HL-60/S4 treated with retinoic acid at 250 ng/mL for 4 days and 3 days (cell line): ENCODE results near the gene ZNF578.
"Not testable (repeated sequence)": the region's sequence is repeated elsewhere in the genome, so short reads cannot be mapped to it uniquely, and the experiment has no call there.

Experiments
- in situ Hi-C: fragments of 300-500 bp; cut with MboI; formaldehyde crosslinking; loops from 2 replicates; pipeline ENCODE4 v1.7.0; 2022; ENCODE audit warnings: low sequenced_read_pairs

ZNF578 gene

DNA sequence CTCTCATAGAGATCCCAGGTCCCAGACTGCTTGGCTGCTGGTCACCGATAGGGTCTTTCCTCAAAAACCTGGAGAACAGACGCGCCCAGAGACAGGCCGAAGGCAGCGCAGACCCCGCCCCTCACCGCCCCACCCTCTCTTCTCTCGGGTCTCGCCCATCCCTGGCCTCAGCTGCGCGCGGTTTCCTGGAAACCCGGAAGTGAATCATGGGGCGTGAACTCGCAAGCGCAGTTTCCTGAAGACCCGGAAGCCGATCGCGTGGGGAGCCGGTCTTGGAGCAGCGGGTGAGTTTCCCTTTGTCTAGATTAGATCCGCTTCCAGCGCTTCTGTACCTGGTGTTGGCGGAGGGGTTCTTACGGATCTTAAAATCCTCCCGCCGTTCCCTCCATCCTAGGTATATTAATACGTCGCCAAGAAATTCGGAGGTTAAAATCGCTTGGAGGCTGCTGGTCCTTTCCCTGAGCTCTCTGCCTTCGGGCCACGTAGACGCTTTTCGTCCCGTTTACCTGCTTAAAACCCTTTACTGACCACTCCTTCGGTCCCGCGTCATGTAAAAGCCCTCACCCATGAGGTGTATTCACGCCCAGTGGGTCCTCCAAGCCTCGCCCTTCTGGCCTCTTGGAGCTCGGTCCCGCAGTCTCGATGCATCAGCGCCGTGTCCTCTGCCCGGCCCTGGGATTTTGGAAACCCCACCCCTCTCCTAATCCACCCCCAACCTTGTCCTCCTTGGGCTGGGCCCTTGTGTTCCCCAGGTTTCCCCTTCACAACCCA is at the start of gene ZNF578:
ZNF578 (plus strand) TSS at position 230 of the 771 bp plus-strand sequence. CDS start 48,293 bp downstream, outside the sequence.
- in situ Hi-C loops, result no loop called here

DNA sequence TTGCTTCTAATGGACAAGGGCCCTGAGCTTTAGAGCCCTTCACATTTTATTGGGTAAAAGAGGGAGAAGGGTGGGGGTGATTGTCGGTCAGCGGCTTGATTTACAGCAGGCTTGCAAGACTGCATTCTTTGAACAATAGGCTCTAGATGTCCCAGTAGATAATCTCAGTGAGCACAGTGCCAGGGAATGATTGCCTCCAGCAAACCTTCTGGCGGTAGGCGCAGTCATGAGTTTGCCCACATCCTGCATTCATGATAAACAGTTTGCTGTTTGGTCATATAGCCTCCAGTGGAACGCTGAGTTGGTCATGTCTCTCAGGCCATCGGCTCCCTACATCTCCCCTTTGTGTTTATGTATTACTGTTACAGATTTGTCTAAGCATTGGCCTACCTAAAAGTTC is 43.1 kb upstream of the ZNF578 start:
- in situ Hi-C loops, result no loop called here

GRCh38 chr19:52415711-52416110 is 37.6 kb upstream of the ZNF578 start:
- in situ Hi-C loops, result no loop called here

GRCh38 chr19:52428937-52429336 is 24.4 kb upstream of the ZNF578 start, which contains the start of gene ZNF534:
Gene ZNF534, plus strand, starts transcription at chr19:52429148. Its CDS starts 2,327 bp downstream, at chr19:52431475.
- in situ Hi-C loops, result no loop called here

- in situ Hi-C loops, result no loop called here
Observed at GRCh38 chr19:52442179-52442578, 11.2 kb upstream of the ZNF578 start.

DNA sequence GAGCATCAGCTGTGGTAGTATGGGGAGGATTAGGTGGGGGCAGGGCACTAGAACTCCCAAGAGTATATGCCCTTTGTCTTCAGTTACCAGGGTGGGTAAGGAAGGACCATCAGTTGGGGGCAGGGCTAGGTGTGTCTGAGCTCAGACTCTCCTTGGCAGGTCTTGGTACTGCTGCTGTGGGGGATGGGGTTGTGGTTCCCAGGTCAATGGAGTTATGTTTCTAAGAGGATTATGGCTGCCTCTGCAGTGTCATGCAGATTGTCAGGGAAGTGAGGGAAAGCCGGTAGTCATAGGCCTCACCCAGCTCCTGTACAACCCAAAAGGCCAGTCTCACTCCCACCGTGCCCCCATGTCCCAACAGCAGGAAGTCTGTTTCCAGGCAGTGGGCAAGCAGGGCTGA is 8.8 kb upstream of the ZNF578 start:
- in situ Hi-C loops, result no loop called here

GRCh38 chr19:52451241-52451640 is 2.1 kb upstream of the ZNF578 start:
- in situ Hi-C loops, result no loop called here

DNA sequence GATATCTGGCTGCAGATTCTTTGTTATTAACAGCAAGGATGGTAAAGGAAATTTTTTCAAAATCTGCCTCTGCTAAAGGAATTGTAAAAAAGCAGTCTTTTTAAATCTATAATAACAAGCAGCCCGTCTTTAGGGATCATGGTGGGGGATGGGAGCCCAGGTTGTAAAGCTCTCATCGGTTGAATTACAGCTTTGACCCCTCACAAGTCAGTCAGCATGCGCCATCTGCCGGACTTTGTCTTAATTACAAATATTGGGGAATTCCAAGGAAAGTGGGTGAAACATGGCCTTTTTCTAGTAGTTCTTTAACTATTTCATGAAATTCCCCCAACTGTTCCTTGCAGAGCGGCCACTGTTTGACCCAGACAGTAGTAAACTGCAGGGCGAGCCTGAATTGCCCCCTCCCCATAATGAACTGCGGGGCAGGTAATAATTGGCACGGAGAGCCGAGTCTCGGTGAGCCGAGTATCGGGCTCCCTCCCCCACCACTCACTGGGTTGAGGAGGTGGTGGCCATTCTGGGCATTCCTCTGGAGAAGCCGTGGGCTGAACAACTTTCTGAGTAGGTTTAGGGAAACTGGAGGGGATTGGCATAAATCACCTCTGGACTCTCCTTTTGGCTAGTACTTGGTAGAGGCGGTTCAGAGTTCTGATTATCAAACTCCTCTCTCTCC is 11.6 kb downstream of the ZNF578 start:
- in situ Hi-C loops, result no loop called here

DNA sequence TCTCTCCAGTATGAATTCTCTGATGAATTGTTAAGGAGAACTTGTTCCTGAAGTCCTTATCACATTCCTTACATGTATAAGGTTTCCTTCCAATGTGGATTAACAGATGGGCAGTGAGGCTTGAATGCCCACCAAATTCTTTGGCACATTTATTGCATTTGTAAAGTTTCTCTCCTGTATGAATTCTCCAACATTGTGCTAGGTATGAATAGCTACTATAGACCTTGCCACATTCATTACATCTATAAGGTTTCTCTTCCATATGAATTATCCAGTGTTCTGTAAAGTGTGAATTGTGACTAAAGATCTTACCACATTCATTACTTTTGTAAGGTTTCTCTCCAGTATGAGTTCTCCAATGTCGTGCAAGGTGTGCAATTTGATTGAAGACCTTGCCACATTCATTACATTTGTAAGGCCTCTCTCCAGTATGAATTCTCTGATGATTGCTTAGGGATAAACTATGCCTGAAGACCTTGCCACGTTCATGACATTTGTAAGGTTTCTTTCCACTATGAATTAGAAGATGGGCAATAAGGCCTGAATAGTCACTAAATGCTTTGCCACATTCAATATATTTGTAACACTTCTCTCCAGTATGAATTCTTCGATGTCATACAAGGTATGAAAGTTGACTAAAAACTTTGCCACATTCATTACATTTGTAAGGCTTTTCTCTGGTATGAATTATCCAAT is 20.4 kb downstream of the ZNF578 start:
- in situ Hi-C loops, result no loop called here

DNA sequence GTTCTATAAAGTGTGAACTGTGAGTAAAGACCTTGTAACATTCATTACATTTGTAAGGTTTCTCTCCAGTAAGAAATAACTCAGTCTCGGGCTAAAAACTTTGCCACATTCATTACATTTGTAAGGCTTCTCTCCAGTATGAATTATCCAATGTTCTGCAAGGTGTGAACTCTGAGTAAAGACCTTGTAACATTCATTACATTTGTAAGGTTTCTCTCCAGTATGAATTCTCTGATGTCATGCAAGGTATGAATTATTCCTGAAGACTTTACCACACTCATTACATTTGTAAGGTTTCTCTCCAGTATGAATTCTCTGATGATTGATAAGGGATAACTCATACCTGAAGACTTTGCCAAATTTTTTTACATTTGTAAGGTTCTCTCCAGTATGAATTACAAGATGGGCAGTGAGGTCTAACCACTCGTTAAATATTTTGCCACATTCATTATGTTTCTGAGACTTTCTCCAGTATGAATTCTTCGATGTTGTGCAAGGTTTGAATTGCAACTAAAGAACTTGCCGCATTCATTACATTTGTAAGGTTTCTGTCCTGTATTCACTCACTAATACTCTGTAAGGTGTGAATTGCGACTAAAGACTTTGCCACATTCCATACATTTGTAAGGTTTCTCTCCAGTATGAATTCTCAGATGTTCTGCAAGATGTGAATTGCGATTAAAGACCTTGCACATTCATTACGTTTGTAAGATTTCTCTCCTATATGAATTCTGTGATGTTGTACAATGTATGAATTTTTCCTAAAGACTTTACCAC is 21.2 kb downstream of the ZNF578 start:
- in situ Hi-C loops, result no loop called here

- in situ Hi-C loops, result not testable (repeated sequence)
Observed at GRCh38 chr19:52484111-52484743, 30.9 kb downstream of the ZNF578 start.

GRCh38 chr19:52485064-52485463 is 31.7 kb downstream of the ZNF578 start:
- in situ Hi-C loops, result not testable (repeated sequence)

DNA sequence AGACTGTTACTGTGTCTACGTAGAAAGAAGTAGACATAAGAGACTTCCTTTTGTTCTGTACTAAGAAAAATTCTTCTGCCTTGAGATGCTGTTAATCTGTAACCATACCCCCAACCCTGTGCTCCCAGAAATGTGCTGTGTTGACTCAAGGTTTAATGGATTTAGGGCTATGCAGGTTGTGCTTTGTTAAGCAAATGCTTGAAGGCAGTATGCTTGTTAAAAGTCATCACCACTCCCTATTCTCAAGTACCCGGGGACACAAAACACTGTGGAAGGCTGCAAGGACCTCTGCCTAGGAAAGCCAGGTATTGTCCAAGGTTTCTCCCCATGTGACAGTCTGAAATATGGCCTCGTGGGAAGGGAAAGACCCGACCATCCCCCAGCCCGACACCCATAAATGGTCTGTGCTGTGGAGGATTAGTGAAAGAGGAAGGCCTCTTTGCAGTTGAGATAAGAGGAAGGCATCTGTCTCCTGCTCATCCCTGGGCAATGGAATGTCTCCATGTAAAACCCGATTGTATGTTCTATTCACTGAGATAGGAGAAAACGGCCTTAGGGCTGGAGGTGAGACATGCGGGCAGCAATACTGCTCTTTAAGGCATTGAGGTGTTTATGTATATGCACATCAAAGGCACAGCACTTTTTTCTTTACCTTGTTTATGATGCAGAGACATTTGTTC is 32.3 kb downstream of the ZNF578 start:
- in situ Hi-C loops, result not testable (repeated sequence)

GRCh38 chr19:52492201-52492993 is 39.0 kb downstream of the ZNF578 start:
- in situ Hi-C loops, result no loop called here

GRCh38 chr19:52492994-52493470 is 39.7 kb downstream of the ZNF578 start:
- in situ Hi-C loops, result no loop called here

- in situ Hi-C loops, result no loop called here
Observed at GRCh38 chr19:52494518-52494917, 41.2 kb downstream of the ZNF578 start.

DNA sequence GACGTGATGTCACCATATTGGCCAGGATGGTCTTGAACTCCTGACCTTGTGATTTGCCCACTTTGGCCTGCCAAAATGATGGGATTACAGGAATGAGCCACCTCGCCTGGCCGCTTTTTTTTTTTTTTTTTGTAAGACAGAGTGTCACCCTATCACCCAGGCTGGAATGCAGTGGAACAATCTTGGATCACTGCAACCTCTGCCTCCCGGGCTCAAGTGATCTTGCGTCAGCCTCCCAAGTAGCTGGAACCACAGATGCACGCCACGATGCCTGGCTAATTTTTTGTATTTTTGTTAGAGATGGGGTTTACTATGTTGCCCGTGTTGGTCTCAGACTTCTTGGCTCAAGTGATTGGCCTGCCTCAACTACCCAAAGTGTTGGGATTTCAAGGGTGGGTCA is 45.2 kb downstream of the ZNF578 start:
- in situ Hi-C loops, result no loop called here

GRCh38 chr19:52500474-52500873 is 47.1 kb downstream of the ZNF578 start:
- in situ Hi-C loops, result not testable (repeated sequence)

GRCh38 chr19:52500991-52501390 is 47.6 kb downstream of the ZNF578 start:
- in situ Hi-C loops, result not testable (repeated sequence)
